Lung (tissue), 12 donors: ENCODE measurements around the gene ADAM22. TPM values are rescaled to one million over a fixed set of nuclear protein-coding genes. Genes with fewer than 3 reads are reported as not detected.

ENCODE experiments used
- ATAC-seq: fragments of 200-7000 bp; cut with Tn5 transposase; one replicate; pipeline ENCODE4 v1.9.1; 2020; ENCODE audit warnings: moderate number of reproducible peaks; ENCODE audit not compliant: insufficient read depth, low FRiP score
- DNase-seq, 3 donors: peaks; one replicate each; pipeline ENCODE4 v3.0.0-alpha.2; 2013 to 2017
- H3K27ac ChIP-seq, 2 donors: one replicate each; pipeline ENCODE4 v1.5.1; 2013; ENCODE audit warnings: mild to moderate bottlenecking in 2 of 2, moderate library complexity in 2 of 2, control low read depth in 1 of 2, inconsistent platforms in 1 of 2, low read depth in 1 of 2, low read length in 1 of 2
- H3K27me3 ChIP-seq, 3 donors: one replicate each; pipeline ENCODE4 v1.5.1; 2013; ENCODE audit warnings: low read length in 2 of 3; ENCODE audit not compliant: control insufficient read depth in 3 of 3, insufficient read depth in 3 of 3
- H3K36me3 ChIP-seq, 4 donors: one replicate each; pipeline ENCODE4 v1.5.1; 2013; ENCODE audit warnings: low read length in 4 of 4, mild to moderate bottlenecking in 1 of 4, moderate library complexity in 1 of 4; ENCODE audit not compliant: control insufficient read depth in 4 of 4, insufficient read depth in 4 of 4
- H3K4me1 ChIP-seq, 5 donors: one replicate each; pipeline ENCODE4 v1.5.1; 2013; ENCODE audit warnings: low read length in 5 of 5, mild to moderate bottlenecking in 2 of 5, moderate library complexity in 1 of 5; ENCODE audit not compliant: control insufficient read depth in 5 of 5, insufficient read depth in 5 of 5
- H3K4me3 ChIP-seq: one replicate; pipeline ENCODE4 v1.5.1; 2013; ENCODE audit warnings: mild to moderate bottlenecking, control low read depth, moderate library complexity
- H3K9ac ChIP-seq, 2 donors: one replicate each; pipeline ENCODE4 v1.5.1; 2013; ENCODE audit warnings: low read length in 2 of 2, control low read depth in 1 of 2; ENCODE audit not compliant: insufficient read depth in 1 of 2
- H3K9me3 ChIP-seq, 4 donors: one replicate each; pipeline ENCODE4 v1.5.1; 2013; ENCODE audit warnings: low read length in 3 of 4, mild to moderate bottlenecking in 1 of 4, moderate library complexity in 1 of 4; ENCODE audit not compliant: control insufficient read depth in 4 of 4, insufficient read depth in 3 of 4
- WGBS, 2 donors: extraction: QIAGEN DNeasy Blood & Tissue Kit; methylation state at CpG; one replicate each; pipeline ENCODE4 v1.1.7; 2013; 5-methylcytosine and 5-hydroxymethylcytosine counted together
- polyA plus RNA-seq, 2 donors: library from polyadenylated mRNA; stranded (reverse); fragments of 200-250 nt; gene quantifications; one replicate each; pipeline ENCODE4 v1.2.1, GENCODE V29; 2013
- total RNA-seq, 2 donors: library from RNA; depleted of rRNA in 1 of 2; stranded (reverse); fragments of >200 nt in 1 of 2; gene quantifications; one replicate each; pipeline ENCODE4 v1.2.1, GENCODE V29; 2014 to 2021
- TF ChIP-seq, protein P1 (sequence below): IDR thresholded peaks from 2 replicates; pipeline ENCODE4 v1.5.1; 2012; ENCODE audit warnings: mild to moderate bottlenecking; ENCODE audit errors: control extremely low read depth, extremely low read depth
- donor health status: control.
- donor health status: control.
- donor health status: Bipolar disorder and iron deficiency.
- donor health status: healthy.
- donor health status: DM: yes; HTN: yes; CAD: no.

Gene ADAM22
- total and polyA plus RNA-seq, 4 donors = 0.13 to 17.7 (median 0.97) TPM

DNA sequence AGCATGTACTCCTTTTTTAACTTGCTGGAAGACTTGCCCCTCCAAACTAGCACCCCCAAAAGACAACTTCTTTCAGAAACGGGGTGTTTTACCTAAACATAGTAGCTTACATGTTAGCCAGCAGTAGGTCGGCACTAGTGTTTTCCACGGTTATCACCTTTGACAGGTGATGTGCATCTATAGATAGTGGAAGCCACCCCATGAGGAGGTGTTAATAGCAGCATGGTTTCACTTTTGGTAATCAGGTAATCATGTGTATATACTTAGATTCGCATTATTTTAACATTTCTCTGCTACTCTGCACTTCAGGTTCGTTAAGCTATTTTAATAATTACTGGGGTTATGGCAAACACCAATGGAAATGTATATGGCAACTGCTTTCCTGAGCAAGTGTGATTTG, 268.2 kb downstream of the ADAM22 start:
- TF ChIP-seq, protein P1, sequence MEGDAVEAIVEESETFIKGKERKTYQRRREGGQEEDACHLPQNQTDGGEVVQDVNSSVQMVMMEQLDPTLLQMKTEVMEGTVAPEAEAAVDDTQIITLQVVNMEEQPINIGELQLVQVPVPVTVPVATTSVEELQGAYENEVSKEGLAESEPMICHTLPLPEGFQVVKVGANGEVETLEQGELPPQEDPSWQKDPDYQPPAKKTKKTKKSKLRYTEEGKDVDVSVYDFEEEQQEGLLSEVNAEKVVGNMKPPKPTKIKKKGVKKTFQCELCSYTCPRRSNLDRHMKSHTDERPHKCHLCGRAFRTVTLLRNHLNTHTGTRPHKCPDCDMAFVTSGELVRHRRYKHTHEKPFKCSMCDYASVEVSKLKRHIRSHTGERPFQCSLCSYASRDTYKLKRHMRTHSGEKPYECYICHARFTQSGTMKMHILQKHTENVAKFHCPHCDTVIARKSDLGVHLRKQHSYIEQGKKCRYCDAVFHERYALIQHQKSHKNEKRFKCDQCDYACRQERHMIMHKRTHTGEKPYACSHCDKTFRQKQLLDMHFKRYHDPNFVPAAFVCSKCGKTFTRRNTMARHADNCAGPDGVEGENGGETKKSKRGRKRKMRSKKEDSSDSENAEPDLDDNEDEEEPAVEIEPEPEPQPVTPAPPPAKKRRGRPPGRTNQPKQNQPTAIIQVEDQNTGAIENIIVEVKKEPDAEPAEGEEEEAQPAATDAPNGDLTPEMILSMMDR = no peak
- Histone ChIP-seq H3K4me1 (peaks cover 0 to 6% (median 0%) of the 10 kb centered on the region in 5 donors), H3K27me3 (no peaks in the 10 kb centered on the region), H3K36me3 (peaks cover 22 to 32% (median 24%) of the 10 kb centered on the region in 4 donors), H3K9ac (no peak overlapping the region), H3K4me3 (no peak overlapping the region), H3K9me3 (no peaks in the 10 kb centered on the region), H3K27ac (no peak overlapping the region)
- WGBS, 2 donors = 84 to 92% methylated on average over 5 of the region's 5 CpGs
- ATAC-seq (no peak), DNase-seq (no peak)

DNA sequence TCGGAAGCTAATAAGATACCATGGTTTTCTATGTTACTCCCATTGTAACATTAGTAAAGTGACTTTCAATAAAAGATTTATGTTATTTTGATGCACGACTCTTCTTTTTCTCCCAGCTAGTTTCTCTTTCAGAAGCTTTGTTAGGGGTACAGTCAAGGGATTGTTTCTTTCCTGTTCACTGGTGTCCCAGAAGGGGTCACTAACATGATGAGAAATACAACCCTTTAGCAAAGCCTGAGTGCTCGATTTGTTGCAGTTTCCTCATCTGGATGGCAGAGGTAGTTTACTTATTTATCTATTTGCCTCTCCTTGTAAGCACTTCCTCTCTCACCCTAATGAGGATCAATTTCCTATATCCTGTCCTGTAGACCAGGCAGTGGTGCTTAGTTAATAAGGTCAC, 268.7 kb downstream of the ADAM22 start:
- no peak for ATAC-seq

DNA sequence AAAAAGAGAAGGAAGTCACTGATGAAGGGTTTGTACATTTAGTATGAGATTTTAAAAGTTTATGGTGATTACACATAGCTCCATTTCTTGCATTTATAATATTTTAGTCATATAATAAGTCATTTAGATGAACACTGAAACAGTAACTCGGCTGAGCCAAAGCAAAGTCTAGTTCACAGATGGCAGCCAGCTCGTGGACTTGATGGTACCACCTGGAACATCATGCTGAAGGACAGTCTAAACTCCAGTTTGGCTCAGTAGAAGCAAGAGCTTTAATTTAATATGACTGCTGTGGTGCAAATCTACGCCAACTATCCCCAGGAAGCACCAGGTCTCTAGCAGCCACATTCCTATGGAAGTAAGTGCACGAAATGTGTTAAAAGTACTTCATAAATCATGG, 269.4 kb downstream of the ADAM22 start:
- Histone ChIP-seq H3K9me3 (no peaks in the 10 kb centered on the region), H3K36me3 (peaks cover 26 to 33% (median 32%) of the 10 kb centered on the region in 4 donors), H3K27me3 (no peaks in the 10 kb centered on the region), H3K4me1 (peaks cover 0 to 10% (median 0%) of the 10 kb centered on the region in 5 donors), H3K27ac (no peak overlapping the region), H3K4me3 (no peak overlapping the region), H3K9ac (no peak overlapping the region)
- TF ChIP-seq, protein P1 = no peak
- 94 to 98% methylated on average over 4 of the region's 4 CpGs for WGBS, 2 donors
- ATAC-seq (no peak), DNase-seq (no peak)

More for the DNA sequence above, 268.7 kb downstream of the ADAM22 start:
- H3K36me3 ChIP-seq = peaks cover 26 to 32% (median 27%) of the 10 kb centered on the region in 4 donors
- TF ChIP-seq, protein P1 = no peak
- no peak overlapping the region for H3K4me3 ChIP-seq
- no peak overlapping the region for H3K9ac ChIP-seq
- no peaks in the 10 kb centered on the region for H3K27me3 ChIP-seq
- WGBS, 2 donors = 84 to 96% methylated on average over 3 of the region's 3 CpGs
- no peak overlapping the region for H3K27ac ChIP-seq
- DNase-seq = no peak
- no peaks in the 10 kb centered on the region for H3K9me3 ChIP-seq
- H3K4me1 ChIP-seq = peaks cover 0 to 6% (median 0%) of the 10 kb centered on the region in 5 donors

DNA sequence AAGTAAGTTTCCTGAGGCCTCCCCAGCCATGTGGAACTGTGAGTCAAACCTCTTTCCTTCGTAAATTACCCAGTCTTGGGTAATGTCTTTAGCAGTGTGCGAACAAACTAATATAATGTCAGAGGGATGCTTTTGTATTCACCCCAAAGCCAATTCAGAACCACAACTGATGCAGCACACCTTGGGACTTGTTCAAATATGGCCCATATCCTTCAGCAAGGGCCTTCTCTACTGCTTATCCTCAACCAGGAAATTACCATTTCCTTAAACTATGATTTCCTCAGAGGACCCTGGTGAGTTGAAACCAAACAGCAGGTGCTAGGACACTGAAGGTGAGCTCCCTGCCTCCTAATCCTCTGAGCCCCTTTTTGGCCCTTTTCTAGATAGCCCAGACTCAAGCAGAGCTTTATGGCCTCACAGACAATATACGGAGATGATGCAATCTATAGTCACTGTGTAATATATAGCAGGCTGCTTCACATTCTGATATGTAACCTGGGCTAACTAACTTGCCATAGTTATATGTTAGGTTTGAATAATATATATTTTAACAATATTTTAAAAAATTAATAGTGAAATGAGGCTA, 270.6 kb downstream of the ADAM22 start:
- no peak for ATAC-seq
- peaks cover 26 to 40% (median 34%) of the 10 kb centered on the region in 4 donors for H3K36me3 ChIP-seq
- H3K9ac ChIP-seq = no peak overlapping the region

More for the DNA sequence above, 270.6 kb downstream of the ADAM22 start:
- TF ChIP-seq, protein P1 = no peak
- 87 to 95% methylated on average over 3 of the region's 3 CpGs for WGBS, 2 donors
- no peak for DNase-seq
- H3K4me1 ChIP-seq = peaks cover 0 to 16% (median 0%) of the 10 kb centered on the region in 5 donors
- no peaks in the 10 kb centered on the region for H3K27me3 ChIP-seq
- H3K27ac ChIP-seq = no peak overlapping the region
- no peak overlapping the region for H3K4me3 ChIP-seq
- no peaks in the 10 kb centered on the region for H3K9me3 ChIP-seq
